ENCODE data around the gene ACIN1.
"Not testable (repeated sequence)": the region's sequence is repeated elsewhere in the genome, so short reads cannot be mapped to it uniquely, and the experiment has no call there.

Gene ACIN1

DNA sequence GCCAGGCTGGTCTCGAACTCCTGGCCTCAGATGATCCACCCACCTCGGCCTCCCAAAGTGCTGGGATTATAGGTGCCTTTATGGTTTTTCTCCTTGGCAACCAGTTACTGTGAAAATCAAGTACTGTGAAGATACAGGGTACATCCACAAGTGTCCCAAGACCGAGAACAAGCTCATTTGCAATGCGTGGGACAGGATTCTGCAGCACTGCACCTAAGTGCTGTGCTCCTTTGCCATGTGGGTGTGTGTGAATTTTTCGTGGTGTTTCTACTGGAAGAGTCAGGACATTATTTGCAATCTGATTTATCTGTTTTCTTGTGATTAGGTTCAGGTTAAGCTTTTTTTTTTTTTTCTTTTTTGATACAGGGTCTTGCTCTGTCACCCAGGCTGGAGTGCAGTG, 77.8 kb downstream of the ACIN1 start:
- H3K9me2 ChIP-seq (ENCODE audit: low read depth, low read length): no peaks in the 10 kb centered on the region
- H3K27ac ChIP-seq (ENCODE audit: low read depth, low read length, poor library complexity, severe bottlenecking): no peak overlapping the region
- TF ChIP-seq, protein P1, sequence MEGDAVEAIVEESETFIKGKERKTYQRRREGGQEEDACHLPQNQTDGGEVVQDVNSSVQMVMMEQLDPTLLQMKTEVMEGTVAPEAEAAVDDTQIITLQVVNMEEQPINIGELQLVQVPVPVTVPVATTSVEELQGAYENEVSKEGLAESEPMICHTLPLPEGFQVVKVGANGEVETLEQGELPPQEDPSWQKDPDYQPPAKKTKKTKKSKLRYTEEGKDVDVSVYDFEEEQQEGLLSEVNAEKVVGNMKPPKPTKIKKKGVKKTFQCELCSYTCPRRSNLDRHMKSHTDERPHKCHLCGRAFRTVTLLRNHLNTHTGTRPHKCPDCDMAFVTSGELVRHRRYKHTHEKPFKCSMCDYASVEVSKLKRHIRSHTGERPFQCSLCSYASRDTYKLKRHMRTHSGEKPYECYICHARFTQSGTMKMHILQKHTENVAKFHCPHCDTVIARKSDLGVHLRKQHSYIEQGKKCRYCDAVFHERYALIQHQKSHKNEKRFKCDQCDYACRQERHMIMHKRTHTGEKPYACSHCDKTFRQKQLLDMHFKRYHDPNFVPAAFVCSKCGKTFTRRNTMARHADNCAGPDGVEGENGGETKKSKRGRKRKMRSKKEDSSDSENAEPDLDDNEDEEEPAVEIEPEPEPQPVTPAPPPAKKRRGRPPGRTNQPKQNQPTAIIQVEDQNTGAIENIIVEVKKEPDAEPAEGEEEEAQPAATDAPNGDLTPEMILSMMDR (IDR thresholded peaks at IDR 0.05; ENCODE audit: low read length): no peak
- no peak for TF ChIP-seq EZH2 (IDR thresholded peaks at IDR 0.05; ENCODE audit: borderline replicate concordance, low read length)
- H3K9ac ChIP-seq (ENCODE audit: low read length): no peak overlapping the region
- H3K4me1 ChIP-seq (ENCODE audit: insufficient read depth, low read length, severe bottlenecking): no peaks in the 10 kb centered on the region
- 0 out of 2 replicates have a peak, but pooled peaks cover 6% of the 10 kb centered on the region for H3F3A ChIP-seq (ENCODE audit: insufficient read depth, low read length)
- no peaks in the 10 kb centered on the region for H3K79me2 ChIP-seq (ENCODE audit: insufficient read depth, low read length)
- H2AFZ ChIP-seq (ENCODE audit: low read length): no peak overlapping the region
- no peak overlapping the region for H3K4me2 ChIP-seq (ENCODE audit: low read length)
- H3K36me3 ChIP-seq (ENCODE audit: insufficient read depth, low read length): 0 out of 2 replicates have a peak, but pooled peaks cover 4% of the 10 kb centered on the region
- H3K4me3 ChIP-seq (ENCODE audit: low read depth, low read length, poor library complexity, severe bottlenecking): no peak overlapping the region
- no peaks in the 10 kb centered on the region for H3K9me3 ChIP-seq (ENCODE audit: low read length)
- no peaks in the 10 kb centered on the region for H4K20me1 ChIP-seq (ENCODE audit: insufficient read depth, low read length)
- H3K27me3 ChIP-seq (ENCODE audit: insufficient read depth, low read length): no peaks in the 10 kb centered on the region

DNA sequence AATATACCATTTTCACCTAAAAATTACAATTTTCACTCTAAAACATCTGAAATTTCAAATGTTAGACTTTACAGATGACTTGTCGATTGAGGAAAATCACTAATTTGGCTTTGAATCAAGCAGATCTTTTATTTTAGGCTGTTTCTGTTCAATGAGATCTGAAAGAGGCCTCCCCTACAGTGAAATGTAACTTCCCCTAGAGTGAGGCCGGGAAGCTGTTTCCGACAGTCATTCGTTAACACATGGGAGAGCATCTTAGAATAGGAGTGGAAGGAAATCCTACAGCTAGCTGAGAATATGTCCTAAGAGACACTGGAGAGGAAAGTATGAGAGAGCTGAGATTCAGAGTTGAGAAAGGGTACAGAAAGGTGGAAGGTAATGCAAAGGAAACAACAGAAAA, 79.3 kb downstream of the ACIN1 start:
- Histone ChIP-seq H3K9me2 (ENCODE audit: low read depth, low read length) (no peaks in the 10 kb centered on the region), H3K27me3 (ENCODE audit: insufficient read depth, low read length) (no peaks in the 10 kb centered on the region), H3K9ac (ENCODE audit: low read length) (no peak overlapping the region), H3K36me3 (ENCODE audit: insufficient read depth, low read length) (0 out of 2 replicates have a peak, but pooled peaks cover 1% of the 10 kb centered on the region), H3K79me2 (ENCODE audit: insufficient read depth, low read length) (no peaks in the 10 kb centered on the region), H3K9me3 (ENCODE audit: low read length) (no peaks in the 10 kb centered on the region), H3K4me1 (ENCODE audit: insufficient read depth, low read length, severe bottlenecking) (no peaks in the 10 kb centered on the region), H3K4me3 (ENCODE audit: low read depth, low read length, poor library complexity, severe bottlenecking) (no peak overlapping the region), H3K27ac (ENCODE audit: low read depth, low read length, poor library complexity, severe bottlenecking) (no peak overlapping the region), H2AFZ (ENCODE audit: low read length) (no peak overlapping the region), H4K20me1 (ENCODE audit: insufficient read depth, low read length) (no peaks in the 10 kb centered on the region), H3K4me2 (ENCODE audit: low read length) (no peak overlapping the region), H3F3A (ENCODE audit: insufficient read depth, low read length) (0 out of 2 replicates have a peak, but pooled peaks cover 6% of the 10 kb centered on the region)
- TF ChIP-seq EZH2 (IDR thresholded peaks at IDR 0.05; ENCODE audit: borderline replicate concordance, low read length): no peak
- TF ChIP-seq, protein P1 (IDR thresholded peaks at IDR 0.05; ENCODE audit: low read length): no peak

DNA sequence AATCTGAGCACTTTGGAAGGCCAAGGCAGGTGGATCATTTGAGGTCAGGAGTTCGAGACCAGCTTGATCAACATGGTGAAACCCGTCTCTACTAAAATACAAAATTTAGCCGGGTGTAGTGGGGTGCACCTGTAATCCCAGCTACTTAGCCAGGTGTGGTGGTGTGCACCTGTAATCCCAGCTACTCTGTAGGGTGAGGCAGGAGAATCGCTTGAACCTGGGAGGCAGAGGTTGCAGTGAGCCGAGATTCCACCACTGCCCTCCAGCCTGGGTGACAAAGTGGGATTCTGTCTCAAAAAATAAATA, 81.2 kb downstream of the ACIN1 start:
- H3K4me2 ChIP-seq (ENCODE audit: low read length); H3K27ac ChIP-seq (ENCODE audit: low read depth, low read length, poor library complexity, severe bottlenecking); H3K4me3 ChIP-seq (ENCODE audit: low read depth, low read length, poor library complexity, severe bottlenecking); H3K27me3 ChIP-seq (ENCODE audit: insufficient read depth, low read length); H2AFZ ChIP-seq (ENCODE audit: low read length); H4K20me1 ChIP-seq (ENCODE audit: insufficient read depth, low read length); H3K36me3 ChIP-seq (ENCODE audit: insufficient read depth, low read length); H3K9ac ChIP-seq (ENCODE audit: low read length); H3K9me2 ChIP-seq (ENCODE audit: low read depth, low read length); H3K79me2 ChIP-seq (ENCODE audit: insufficient read depth, low read length); H3K9me3 ChIP-seq (ENCODE audit: low read length): not testable (repeated sequence)
- H3K4me1 ChIP-seq (ENCODE audit: insufficient read depth, low read length, severe bottlenecking): peaks cover 18% of the 10 kb centered on the region
- H3F3A ChIP-seq (ENCODE audit: insufficient read depth, low read length): peaks cover 11% of the 10 kb centered on the region; the same call in 1 of the 2 replicates

DNA sequence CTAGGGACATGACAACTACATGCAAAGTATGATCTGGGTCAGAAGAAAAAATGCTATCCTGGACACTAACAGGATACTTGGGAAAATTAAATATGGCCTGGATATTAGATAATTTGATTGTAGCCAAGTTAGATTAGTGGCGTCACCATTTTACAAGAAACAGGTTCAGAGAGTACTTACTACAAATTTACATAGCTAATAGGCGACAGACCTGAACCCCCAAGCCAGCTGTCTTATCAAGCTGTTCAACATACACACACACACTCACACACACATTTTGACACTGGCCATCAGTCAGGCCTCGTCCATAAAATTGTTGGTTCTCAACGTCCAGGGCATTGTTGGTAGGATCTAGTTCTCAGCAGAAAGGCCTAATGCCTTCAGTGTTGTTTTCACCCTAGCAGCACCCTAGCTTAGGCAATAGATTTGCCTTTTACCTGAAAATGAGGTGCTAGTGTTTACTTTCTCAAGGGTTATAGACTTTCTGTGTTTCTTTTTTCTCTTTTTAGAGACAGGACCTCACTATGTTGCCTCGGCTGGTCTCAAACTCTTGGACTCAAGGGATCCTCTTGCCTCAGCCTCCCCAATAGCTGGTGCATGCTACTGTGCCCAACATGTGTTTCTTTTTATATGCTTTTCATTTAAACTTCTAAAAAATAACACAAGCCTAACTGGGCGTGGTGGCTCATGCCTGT, 81.7 kb downstream of the ACIN1 start:
- H3K27ac ChIP-seq (ENCODE audit: low read depth, low read length, poor library complexity, severe bottlenecking): peak overlapping the region; percentile 28
- H3K27me3 ChIP-seq (ENCODE audit: insufficient read depth, low read length): no peaks in the 10 kb centered on the region
- no peaks in the 10 kb centered on the region for H3K79me2 ChIP-seq (ENCODE audit: insufficient read depth, low read length)
- no peaks in the 10 kb centered on the region for H3K9me3 ChIP-seq (ENCODE audit: low read length)
- no peak for TF ChIP-seq EZH2 (IDR thresholded peaks at IDR 0.05; ENCODE audit: borderline replicate concordance, low read length)
- TF ChIP-seq, protein P1 (IDR thresholded peaks at IDR 0.05; ENCODE audit: low read length): no peak
- H3K4me2 ChIP-seq (ENCODE audit: low read length): no peak overlapping the region
- no peaks in the 10 kb centered on the region for H3K36me3 ChIP-seq (ENCODE audit: insufficient read depth, low read length)
- H3K9me2 ChIP-seq (ENCODE audit: low read depth, low read length): no peaks in the 10 kb centered on the region
- no peak overlapping the region for H2AFZ ChIP-seq (ENCODE audit: low read length)
- no peak overlapping the region for H3K4me3 ChIP-seq (ENCODE audit: low read depth, low read length, poor library complexity, severe bottlenecking)
- H3K4me1 ChIP-seq (ENCODE audit: insufficient read depth, low read length, severe bottlenecking): peaks cover 23% of the 10 kb centered on the region
- no peaks in the 10 kb centered on the region for H4K20me1 ChIP-seq (ENCODE audit: insufficient read depth, low read length)
- peaks cover 16% of the 10 kb centered on the region; the same call in 1 of the 2 replicates for H3F3A ChIP-seq (ENCODE audit: insufficient read depth, low read length)
- no peak overlapping the region for H3K9ac ChIP-seq (ENCODE audit: low read length)

Data from OCI-LY1 (cell line).